ENCODE data around the gene ARIH2. TPM values are rescaled to one million over a fixed set of nuclear protein-coding genes. Genes with fewer than 3 reads are reported as not detected.

Gene ARIH2
- total and polyA plus RNA-seq, 2 experiments from 2014 or later, result 76.4 to 118 TPM

GRCh38 chr3:48963591-48963990 is 44.9 kb downstream of the ARIH2 start (continued):
- TF ChIP-seq, protein P1, sequence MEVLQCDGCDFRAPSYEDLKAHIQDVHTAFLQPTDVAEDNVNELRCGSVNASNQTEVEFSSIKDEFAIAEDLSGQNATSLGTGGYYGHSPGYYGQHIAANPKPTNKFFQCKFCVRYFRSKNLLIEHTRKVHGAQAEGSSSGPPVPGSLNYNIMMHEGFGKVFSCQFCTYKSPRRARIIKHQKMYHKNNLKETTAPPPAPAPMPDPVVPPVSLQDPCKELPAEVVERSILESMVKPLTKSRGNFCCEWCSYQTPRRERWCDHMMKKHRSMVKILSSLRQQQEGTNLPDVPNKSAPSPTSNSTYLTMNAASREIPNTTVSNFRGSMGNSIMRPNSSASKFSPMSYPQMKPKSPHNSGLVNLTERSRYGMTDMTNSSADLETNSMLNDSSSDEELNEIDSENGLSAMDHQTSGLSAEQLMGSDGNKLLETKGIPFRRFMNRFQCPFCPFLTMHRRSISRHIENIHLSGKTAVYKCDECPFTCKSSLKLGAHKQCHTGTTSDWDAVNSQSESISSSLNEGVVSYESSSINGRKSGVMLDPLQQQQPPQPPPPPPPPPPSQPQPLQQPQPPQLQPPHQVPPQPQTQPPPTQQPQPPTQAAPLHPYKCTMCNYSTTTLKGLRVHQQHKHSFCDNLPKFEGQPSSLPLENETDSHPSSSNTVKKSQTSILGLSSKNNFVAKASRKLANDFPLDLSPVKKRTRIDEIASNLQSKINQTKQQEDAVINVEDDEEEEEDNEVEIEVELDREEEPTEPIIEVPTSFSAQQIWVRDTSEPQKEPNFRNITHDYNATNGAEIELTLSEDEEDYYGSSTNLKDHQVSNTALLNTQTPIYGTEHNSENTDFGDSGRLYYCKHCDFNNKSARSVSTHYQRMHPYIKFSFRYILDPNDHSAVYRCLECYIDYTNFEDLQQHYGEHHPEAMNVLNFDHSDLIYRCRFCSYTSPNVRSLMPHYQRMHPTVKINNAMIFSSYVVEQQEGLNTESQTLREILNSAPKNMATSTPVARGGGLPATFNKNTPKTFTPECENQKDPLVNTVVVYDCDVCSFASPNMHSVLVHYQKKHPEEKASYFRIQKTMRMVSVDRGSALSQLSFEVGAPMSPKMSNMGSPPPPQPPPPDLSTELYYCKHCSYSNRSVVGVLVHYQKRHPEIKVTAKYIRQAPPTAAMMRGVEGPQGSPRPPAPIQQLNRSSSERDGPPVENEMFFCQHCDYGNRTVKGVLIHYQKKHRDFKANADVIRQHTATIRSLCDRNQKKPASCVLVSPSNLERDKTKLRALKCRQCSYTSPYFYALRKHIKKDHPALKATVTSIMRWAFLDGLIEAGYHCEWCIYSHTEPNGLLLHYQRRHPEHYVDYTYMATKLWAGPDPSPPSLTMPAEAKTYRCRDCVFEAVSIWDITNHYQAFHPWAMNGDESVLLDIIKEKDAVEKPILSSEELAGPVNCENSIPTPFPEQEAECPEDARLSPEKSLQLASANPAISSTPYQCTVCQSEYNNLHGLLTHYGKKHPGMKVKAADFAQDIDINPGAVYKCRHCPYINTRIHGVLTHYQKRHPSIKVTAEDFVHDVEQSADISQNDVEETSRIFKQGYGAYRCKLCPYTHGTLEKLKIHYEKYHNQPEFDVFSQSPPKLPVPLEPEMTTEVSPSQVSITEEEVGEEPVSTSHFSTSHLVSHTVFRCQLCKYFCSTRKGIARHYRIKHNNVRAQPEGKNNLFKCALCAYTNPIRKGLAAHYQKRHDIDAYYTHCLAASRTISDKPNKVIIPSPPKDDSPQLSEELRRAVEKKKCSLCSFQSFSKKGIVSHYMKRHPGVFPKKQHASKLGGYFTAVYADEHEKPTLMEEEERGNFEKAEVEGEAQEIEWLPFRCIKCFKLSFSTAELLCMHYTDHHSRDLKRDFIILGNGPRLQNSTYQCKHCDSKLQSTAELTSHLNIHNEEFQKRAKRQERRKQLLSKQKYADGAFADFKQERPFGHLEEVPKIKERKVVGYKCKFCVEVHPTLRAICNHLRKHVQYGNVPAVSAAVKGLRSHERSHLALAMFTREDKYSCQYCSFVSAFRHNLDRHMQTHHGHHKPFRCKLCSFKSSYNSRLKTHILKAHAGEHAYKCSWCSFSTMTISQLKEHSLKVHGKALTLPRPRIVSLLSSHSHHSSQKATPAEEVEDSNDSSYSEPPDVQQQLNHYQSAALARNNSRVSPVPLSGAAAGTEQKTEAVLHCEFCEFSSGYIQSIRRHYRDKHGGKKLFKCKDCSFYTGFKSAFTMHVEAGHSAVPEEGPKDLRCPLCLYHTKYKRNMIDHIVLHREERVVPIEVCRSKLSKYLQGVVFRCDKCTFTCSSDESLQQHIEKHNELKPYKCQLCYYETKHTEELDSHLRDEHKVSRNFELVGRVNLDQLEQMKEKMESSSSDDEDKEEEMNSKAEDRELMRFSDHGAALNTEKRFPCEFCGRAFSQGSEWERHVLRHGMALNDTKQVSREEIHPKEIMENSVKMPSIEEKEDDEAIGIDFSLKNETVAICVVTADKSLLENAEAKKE (CRISPR knock-in tag; IDR thresholded peaks at IDR 0.05), result no peak

GRCh38 chr3:48966367-48966766 is 47.7 kb downstream of the ARIH2 start:
- Histone ChIP-seq H3K4me2 (no peak overlapping the region), H3K79me2 (replicated peaks; ENCODE audit: insufficient read depth) (peaks cover 13% of the 10 kb centered on the region; the same call in 1 of the 2 replicates), H3K27me3 (ENCODE audit: insufficient read depth) (no peaks in the 10 kb centered on the region), H2AFZ (no peak overlapping the region), H4K20me1 (replicated peaks; ENCODE audit: insufficient read depth) (no peaks in the 10 kb centered on the region), H3K9me2 (ENCODE audit: insufficient read depth) (no peaks in the 10 kb centered on the region), H3K36me3 (ENCODE audit: insufficient read depth) (peaks cover 48% of the 10 kb centered on the region), H3K27ac (ENCODE audit: low read depth) (peak overlapping the region; percentile 50; the same call in 1 of the 2 replicates), H3K4me1 (ENCODE audit: insufficient read depth) (peaks cover 31% of the 10 kb centered on the region), H3K4me3 (no peak overlapping the region), H3F3A (replicated peaks; ENCODE audit: low read depth) (no peaks in the 10 kb centered on the region)
- DNase-seq (ENCODE audit: low spot score), result no peak
- TF ChIP-seq STAT1 (IDR thresholded peaks at IDR 0.05; ENCODE audit: unreplicated experiment), result no peak
- TF ChIP-seq EZH2phosphoT487 (IDR thresholded peaks at IDR 0.05; ENCODE audit: unreplicated experiment), result no peak
- TF ChIP-seq ZNF114 (CRISPR knock-in tag; IDR thresholded peaks at IDR 0.05), result no peak
- no peak overlapping the region for H3K4me3 Mint-ChIP-seq
- no peak overlapping the region for H3K27ac Mint-ChIP-seq
- H3K27me3 Mint-ChIP-seq (ENCODE audit: insufficient read depth, low read depth, poor library complexity), result peaks cover 2% of the 10 kb centered on the region
- no peak for ATAC-seq
- H3K36me3 Mint-ChIP-seq (ENCODE audit: low read depth), result peaks cover 59% of the 10 kb centered on the region
- H3K4me1 Mint-ChIP-seq, result peaks cover 24% of the 10 kb centered on the region
- H3K9me3 Mint-ChIP-seq, result no peaks in the 10 kb centered on the region
